ENCODE measurements around the gene LSS. TPM values are rescaled to one million over a fixed set of nuclear protein-coding genes. Genes with fewer than 3 reads are reported as not detected.

LSS gene
- total RNA-seq, 1 donor from 2014 or later: 83.2 TPM

GRCh38 chr21:46229133-46229922, 754 bp upstream of the LSS start:
- FAIRE-seq (no peak), DNase-seq (ENCODE audit: low read depth) (no peak)
- peaks cover 14% of the 10 kb centered on the region for H3K36me3 ChIP-seq (ENCODE audit: insufficient read depth, low read length)
- peaks cover 36% of the 10 kb centered on the region for H4K20me1 ChIP-seq (ENCODE audit: insufficient read depth, low read length)
- peak overlapping the region; percentile 53 for H3K4me3 ChIP-seq (ENCODE audit: insufficient read depth, low read depth, low read length)
- peaks cover 39% of the 10 kb centered on the region for H3K79me2 ChIP-seq (ENCODE audit: insufficient read depth, low read length)
- peaks cover 22% of the 10 kb centered on the region for H3K4me1 ChIP-seq (ENCODE audit: insufficient read depth, low read length)
- peak overlapping the region; percentile 61 for H2AFZ ChIP-seq (ENCODE audit: low read depth, low read length)
- peak overlapping the region; percentile 88 for H3K4me2 ChIP-seq (ENCODE audit: low read length)
- TF ChIP-seq EZH2 (IDR thresholded peaks at IDR 0.05; ENCODE audit: insufficient read depth, low read length) (no peak), CTCF (IDR thresholded peaks at IDR 0.05; ENCODE audit: insufficient read depth, low read depth, low read length) (peak; percentile 15)
- peaks cover 24% of the 10 kb centered on the region for H3K4me1 Mint-ChIP-seq (ENCODE audit: low read depth, unreplicated experiment)
- H3K4me3 Mint-ChIP-seq (ENCODE audit: unreplicated experiment): peak overlapping the region; percentile 95
- H3K9ac ChIP-seq (ENCODE audit: low read length): peak overlapping the region; percentile 74
- no peaks in the 10 kb centered on the region for H3K27me3 ChIP-seq (ENCODE audit: insufficient read depth, low read length)
- peak overlapping the region; percentile 98 for H3K27ac Mint-ChIP-seq (ENCODE audit: unreplicated experiment)
- no peaks in the 10 kb centered on the region for H3K9me3 ChIP-seq (ENCODE audit: insufficient read depth, low read depth, low read length)
- H3K36me3 Mint-ChIP-seq (ENCODE audit: low read depth, unreplicated experiment): peaks cover 18% of the 10 kb centered on the region
- no peaks in the 10 kb centered on the region for H3K27me3 Mint-ChIP-seq (ENCODE audit: low read depth, unreplicated experiment)
- H3K9me3 Mint-ChIP-seq (ENCODE audit: unreplicated experiment): no peaks in the 10 kb centered on the region
- H3K27ac ChIP-seq (ENCODE audit: low read depth, low read length): no peak overlapping the region

DNA sequence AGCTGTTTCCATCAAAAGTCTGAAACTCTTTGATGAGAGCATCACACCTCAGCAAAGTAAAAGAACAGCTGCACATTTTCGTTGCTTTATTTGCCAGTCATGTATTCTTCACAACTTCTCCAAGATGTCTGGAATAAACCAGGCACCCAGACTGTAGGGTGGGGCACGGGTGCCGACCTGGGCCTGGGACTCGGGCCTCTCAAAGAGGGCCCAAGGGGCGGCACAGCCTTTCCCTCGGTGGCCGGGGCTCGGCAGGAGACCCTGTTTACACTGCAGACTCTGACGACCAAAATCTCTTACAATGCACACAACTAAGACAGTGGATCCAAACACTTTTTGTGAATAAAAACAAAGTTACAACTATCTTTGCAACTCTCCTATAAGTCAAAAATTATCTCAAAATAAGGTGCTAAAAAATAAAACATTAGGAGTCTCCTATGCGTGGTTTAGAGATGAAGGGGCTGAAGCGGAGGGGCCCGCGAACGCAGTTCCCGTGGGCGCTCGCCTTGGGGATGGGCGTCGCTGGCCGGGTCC, 696 bp downstream of the LSS start:
- H3K4me3 Mint-ChIP-seq (ENCODE audit: unreplicated experiment): peak overlapping the region; percentile 88
- FAIRE-seq (no peak), DNase-seq (ENCODE audit: low read depth) (no peak)
- H3K4me1 Mint-ChIP-seq (ENCODE audit: low read depth, unreplicated experiment): peaks cover 28% of the 10 kb centered on the region
- H3K27me3 Mint-ChIP-seq (ENCODE audit: low read depth, unreplicated experiment): no peaks in the 10 kb centered on the region
- peak overlapping the region; percentile 92 for H3K4me2 ChIP-seq (ENCODE audit: low read length)
- H3K9ac ChIP-seq (ENCODE audit: low read length): peak overlapping the region; percentile 84
- peaks cover 41% of the 10 kb centered on the region for H4K20me1 ChIP-seq (ENCODE audit: insufficient read depth, low read length)
- H3K4me3 ChIP-seq (ENCODE audit: insufficient read depth, low read depth, low read length): peak overlapping the region; percentile 89
- peaks cover 44% of the 10 kb centered on the region for H3K79me2 ChIP-seq (ENCODE audit: insufficient read depth, low read length)
- H2AFZ ChIP-seq (ENCODE audit: low read depth, low read length): peak overlapping the region; percentile 68
- peaks cover 22% of the 10 kb centered on the region for H3K4me1 ChIP-seq (ENCODE audit: insufficient read depth, low read length)
- H3K27me3 ChIP-seq (ENCODE audit: insufficient read depth, low read length): no peaks in the 10 kb centered on the region
- TF ChIP-seq CTCF (IDR thresholded peaks at IDR 0.05; ENCODE audit: insufficient read depth, low read depth, low read length): no peak
- H3K27ac Mint-ChIP-seq (ENCODE audit: unreplicated experiment): no peak overlapping the region
- no peaks in the 10 kb centered on the region for H3K9me3 ChIP-seq (ENCODE audit: insufficient read depth, low read depth, low read length)
- no peaks in the 10 kb centered on the region for H3K9me3 Mint-ChIP-seq (ENCODE audit: unreplicated experiment)
- peaks cover 8% of the 10 kb centered on the region for H3K36me3 ChIP-seq (ENCODE audit: insufficient read depth, low read length)
- peak overlapping the region; percentile 69 for H3K27ac ChIP-seq (ENCODE audit: low read depth, low read length)
- peaks cover 11% of the 10 kb centered on the region for H3K36me3 Mint-ChIP-seq (ENCODE audit: low read depth, unreplicated experiment)

Measured in astrocyte (in vitro differentiated cells and primary cell).